ENCODE measurements around the gene SMARCB1. TPM values are rescaled to one million over a fixed set of nuclear protein-coding genes. Genes with fewer than 3 reads are reported as not detected.

SMARCB1 gene
- total and polyA plus RNA-seq, 2 donors (not counting 3 experiments of a cell fraction or from before 2014, with no cell fraction given) = 113 to 148 TPM

- H3K27ac ChIP-seq (ENCODE audit: insufficient read depth, low read depth, low read length) = no peak within 1 kb of the TSS
- no peak within 1 kb of the TSS for H3K9ac ChIP-seq (replicated peaks; ENCODE audit: extremely low read depth, insufficient read depth, low read length)
- no peaks in the 10 kb centered on the region for H3K9me1 ChIP-seq (replicated peaks; ENCODE audit: control insufficient read depth, extremely low read depth, insufficient read depth, low read length)
- no peak within 1 kb of the TSS for H3K4me2 ChIP-seq (ENCODE audit: insufficient read depth, low read length)
- intact Hi-C loops (cut with micrococcal nuclease) = no loop called here
- no peaks in the 10 kb centered on the region for H3K27me3 ChIP-seq (ENCODE audit: control insufficient read depth in 2 of 2, insufficient read depth in 2 of 2, low read length in 2 of 2)
- ChIA-PET POLR2A (no interaction called here), CTCF (interaction anchor here (0.8 to 1.6 kb wide), 4 partner anchors 9 to 17 kb away, joined by 3 to 7 read pairs (median 4); partner anchors contain the start of gene CHCHD10)
- H4K20me1 ChIP-seq (replicated peaks; ENCODE audit: control insufficient read depth, extremely low read depth, insufficient read depth, low read length) = no peaks in the 10 kb centered on the region
- TF ChIP-seq POLR2AphosphoS5 (IDR thresholded peaks at IDR 0.05; ENCODE audit: insufficient read depth, low read depth, low read length) = no peak
- TF ChIP-seq MYC (IDR thresholded peaks at IDR 0.05; ENCODE audit: low read depth, low read length) = no peak
- TF ChIP-seq EZH2 (IDR thresholded peaks at IDR 0.05; ENCODE audit: borderline replicate concordance, low read depth, low read length, severe bottlenecking) = no peak
- TF ChIP-seq, protein P1, sequence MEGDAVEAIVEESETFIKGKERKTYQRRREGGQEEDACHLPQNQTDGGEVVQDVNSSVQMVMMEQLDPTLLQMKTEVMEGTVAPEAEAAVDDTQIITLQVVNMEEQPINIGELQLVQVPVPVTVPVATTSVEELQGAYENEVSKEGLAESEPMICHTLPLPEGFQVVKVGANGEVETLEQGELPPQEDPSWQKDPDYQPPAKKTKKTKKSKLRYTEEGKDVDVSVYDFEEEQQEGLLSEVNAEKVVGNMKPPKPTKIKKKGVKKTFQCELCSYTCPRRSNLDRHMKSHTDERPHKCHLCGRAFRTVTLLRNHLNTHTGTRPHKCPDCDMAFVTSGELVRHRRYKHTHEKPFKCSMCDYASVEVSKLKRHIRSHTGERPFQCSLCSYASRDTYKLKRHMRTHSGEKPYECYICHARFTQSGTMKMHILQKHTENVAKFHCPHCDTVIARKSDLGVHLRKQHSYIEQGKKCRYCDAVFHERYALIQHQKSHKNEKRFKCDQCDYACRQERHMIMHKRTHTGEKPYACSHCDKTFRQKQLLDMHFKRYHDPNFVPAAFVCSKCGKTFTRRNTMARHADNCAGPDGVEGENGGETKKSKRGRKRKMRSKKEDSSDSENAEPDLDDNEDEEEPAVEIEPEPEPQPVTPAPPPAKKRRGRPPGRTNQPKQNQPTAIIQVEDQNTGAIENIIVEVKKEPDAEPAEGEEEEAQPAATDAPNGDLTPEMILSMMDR (IDR thresholded peaks at IDR 0.05; ENCODE audit: extremely low read depth in 1 of 2, insufficient read depth in 1 of 2, low read depth in 1 of 2, low read length in 2 of 2) = no peak
- no peak for TF ChIP-seq GATA2 (IDR thresholded peaks at IDR 0.05; ENCODE audit: insufficient read depth, insufficient read length, low read depth, low read length)
- TF ChIP-seq POLR2A (IDR thresholded peaks at IDR 0.05; ENCODE audit: low read depth, low read length) = no peak
- TF ChIP-seq FOS (IDR thresholded peaks at IDR 0.05; ENCODE audit: borderline replicate concordance, insufficient read depth, low read length) = no peak
- TF ChIP-seq, protein P2, sequence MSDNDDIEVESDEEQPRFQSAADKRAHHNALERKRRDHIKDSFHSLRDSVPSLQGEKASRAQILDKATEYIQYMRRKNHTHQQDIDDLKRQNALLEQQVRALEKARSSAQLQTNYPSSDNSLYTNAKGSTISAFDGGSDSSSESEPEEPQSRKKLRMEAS (IDR thresholded peaks at IDR 0.05; ENCODE audit: insufficient read depth, insufficient read length) = no peak
- no peak for TF ChIP-seq JUN (IDR thresholded peaks at IDR 0.05; ENCODE audit: borderline replicate concordance, insufficient read depth, insufficient read length, low read depth)
- BruUV-seq (replicated peaks) = no TSS peak
- peaks cover 10% of the 10 kb centered on the region for H3K4me1 ChIP-seq (ENCODE audit: control insufficient read depth, extremely low read depth, insufficient read depth, low read length)
- dilution Hi-C loops (cut with MboI; ENCODE audit: extremely low pct_ligation_motif_present, low sequenced_read_pairs) = no loop called here
- no peaks in the 10 kb centered on the region for H3K36me3 ChIP-seq (ENCODE audit: control insufficient read depth in 2 of 2, extremely low read depth in 1 of 2, insufficient read depth in 2 of 2, low read length in 2 of 2)
- H3K9me3 ChIP-seq (replicated peaks; ENCODE audit: control insufficient read depth, insufficient read depth, low read length) = no peaks in the 10 kb centered on the region
- no peak within 1 kb of the TSS for H3K4me3 ChIP-seq (replicated peaks in 1 of 3; ENCODE audit: insufficient read depth in 1 of 3, low read depth in 1 of 3, low read length in 3 of 3)
- DNase-seq (ENCODE audit: low read depth, low spot score) = no peak
- FAIRE-seq = no peak
- H2AFZ ChIP-seq (ENCODE audit: low read depth, low read length) = no peak within 1 kb of the TSS
- H3K79me2 ChIP-seq (ENCODE audit: control insufficient read depth, insufficient read depth, low read length) = no peaks in the 10 kb centered on the region
Observed at GRCh38 chr22:23754220-23754919, 32.4 kb upstream of the SMARCB1 start, which contains the start of gene VPREB3. Gene VPREB3 (minus strand): TSS chr22:23754425. CDS start chr22:23754363, 62 bp downstream.

Measured in endothelial cell of umbilical vein (primary cell).